Nucleus accumbens (tissue), 56 donors: ENCODE data around the gene ITGB5.

Source experiments
- DNase-seq, 56 donors: peaks; one replicate each; lab custom pipeline; 2025; lab: John Stamatoyannopoulos, UW

Gene ITGB5

DNA sequence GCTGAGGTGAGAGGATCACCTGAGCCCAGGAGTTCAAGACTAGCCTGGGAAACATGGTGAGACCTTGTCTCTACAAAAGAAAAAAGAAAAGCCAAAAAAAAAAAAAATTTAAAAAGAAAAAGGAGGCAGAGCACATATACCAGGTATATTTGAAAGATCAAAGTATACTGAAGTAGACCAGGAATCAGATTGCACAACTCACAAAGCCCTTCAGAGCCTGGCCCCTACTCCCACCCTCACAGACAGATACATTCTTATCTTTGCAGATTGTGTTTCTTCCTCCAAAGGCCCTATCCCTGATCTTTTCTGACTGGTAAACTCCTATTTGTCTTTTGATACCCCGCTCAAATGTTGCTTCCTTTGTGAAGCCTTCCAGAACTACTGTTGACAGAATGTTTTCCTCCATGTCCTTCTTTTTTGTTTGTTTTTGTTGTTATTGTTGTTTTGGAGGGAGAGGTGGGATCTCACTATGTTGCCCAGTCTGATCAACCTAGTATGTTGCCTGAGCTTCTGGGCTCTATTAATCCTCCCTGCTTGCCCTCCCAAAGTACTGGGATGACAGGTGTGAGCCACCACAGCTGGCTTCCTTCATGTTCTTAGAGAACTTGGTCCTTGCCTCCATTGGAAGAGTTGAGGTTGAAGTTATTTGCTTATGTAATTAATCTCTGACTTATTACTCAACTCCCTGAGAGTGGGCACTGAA, 9.8 kb upstream of the ITGB5 start:
- no peak for DNase-seq

DNA sequence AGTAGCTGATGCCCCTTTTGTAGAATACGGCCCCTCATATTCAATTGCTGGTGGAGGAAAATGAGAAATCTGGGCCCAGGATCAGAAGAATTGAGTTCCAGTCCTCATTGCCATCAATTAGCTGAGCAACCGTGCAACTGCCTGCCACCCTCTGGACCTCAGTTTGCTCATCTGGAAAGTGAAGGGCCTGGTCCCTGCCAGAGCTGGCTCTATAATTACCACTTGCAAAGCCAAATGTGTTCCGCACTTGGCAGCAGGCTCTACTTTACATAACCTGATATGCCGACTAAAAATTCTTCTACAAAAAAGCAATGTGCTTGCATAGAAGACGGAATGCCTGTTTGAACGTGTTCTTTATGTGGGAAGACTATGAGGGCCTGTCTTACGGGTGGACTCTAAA, 8.6 kb upstream of the ITGB5 start:
- no peak for DNase-seq

GRCh38 chr3:124893526-124893925, 6.4 kb upstream of the ITGB5 start:
- DNase-seq: no peak

- DNase-seq: no peak
These were observed 3.5 kb upstream of the ITGB5 start for GRCh38 chr3:124890573-124891190.

DNA sequence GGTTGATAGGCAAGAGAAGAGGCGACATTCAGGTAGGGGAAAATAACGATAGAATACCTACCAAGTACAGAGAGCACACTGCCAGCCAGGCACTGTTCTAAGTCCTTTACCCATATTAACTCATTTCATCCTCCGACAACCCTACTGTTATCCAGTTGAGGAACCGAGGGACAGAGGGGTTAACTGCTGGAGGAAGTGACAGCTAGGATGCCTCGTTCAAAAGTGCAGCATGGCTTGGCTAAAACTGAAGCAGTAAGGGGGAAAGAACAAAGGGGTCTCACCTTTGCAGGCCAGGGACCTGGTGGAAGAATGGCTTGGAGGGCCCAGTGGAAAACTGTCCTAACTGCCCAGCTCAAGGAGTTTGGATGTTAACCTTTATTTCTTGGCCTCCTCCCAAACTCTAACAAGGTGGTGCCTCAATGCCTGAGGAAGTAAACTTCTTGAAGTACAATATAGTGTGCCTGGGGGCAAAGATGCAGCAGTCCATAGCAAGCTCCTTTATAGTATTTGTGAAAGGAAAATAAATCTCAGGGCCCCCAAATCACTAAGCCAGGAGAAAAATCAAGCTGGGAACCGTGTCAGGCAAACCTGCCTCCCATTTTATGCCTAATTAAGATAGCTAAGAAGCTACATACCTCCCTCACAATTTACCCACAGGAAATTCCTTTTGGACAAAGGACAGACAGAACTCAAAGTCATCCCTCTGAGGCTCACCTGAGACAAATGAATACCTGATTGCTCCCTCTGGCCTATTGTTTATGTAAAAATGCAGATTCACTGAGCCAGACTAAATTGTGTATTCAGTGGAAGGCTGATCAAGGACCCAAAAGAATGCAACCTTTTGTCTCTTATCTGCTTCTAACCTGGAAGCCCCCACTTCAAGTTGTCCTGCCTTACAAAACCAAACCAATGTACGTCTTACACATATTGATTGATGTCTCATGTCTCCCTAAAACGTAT, 1.6 kb upstream of the ITGB5 start:
- DNase-seq: no peak

- DNase-seq: no peak
These were observed 750 bp upstream of the ITGB5 start for GRCh38 chr3:124887932-124888298.

DNA sequence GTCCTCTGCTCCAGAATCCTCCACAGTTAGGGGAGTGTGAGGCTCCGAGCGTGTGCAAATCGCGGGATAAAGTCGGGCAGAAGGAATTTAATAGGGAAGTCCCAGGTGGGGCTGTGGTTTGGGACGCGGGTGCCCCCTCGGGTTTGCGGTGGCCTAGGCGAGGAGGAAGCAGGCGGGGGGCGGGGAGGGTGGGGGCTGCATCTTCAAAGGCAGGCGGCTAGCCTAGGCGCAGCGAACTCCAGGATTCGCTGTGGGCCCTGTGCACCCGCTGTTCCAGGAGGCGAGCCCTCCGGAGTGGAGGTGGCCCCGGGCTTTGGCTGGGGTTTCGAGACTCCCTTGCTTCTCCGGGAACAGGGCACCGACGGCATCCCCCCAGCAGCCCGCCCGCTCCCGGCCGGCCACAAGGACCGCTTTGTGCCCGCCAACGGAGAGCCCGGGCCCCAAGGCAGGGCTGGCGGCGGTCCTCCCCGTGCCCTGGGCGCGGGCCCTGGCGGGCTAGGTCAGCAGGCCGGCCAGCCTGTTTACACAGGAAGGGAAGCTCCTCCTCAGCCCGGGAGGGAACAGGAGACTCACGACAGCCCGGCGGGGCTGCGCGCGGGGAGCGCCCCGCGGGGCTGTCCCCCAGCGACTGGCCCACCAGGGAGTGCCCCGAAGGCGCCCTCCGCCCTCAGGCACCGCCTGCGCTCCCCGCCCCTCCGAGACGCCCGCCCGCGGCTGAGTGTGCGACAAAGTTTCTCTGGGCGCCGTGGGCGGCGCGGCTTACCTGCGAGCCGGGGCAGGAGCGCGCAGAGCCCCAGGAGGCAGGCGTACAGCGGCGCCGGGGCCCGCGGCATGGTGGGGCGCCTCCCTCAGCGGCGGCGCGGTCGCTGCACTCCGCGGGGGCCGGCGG, 753 bp downstream of the ITGB5 start:
- peak in 48 of 56 donors; percentile 10 to 72 (median 44) for DNase-seq

DNA sequence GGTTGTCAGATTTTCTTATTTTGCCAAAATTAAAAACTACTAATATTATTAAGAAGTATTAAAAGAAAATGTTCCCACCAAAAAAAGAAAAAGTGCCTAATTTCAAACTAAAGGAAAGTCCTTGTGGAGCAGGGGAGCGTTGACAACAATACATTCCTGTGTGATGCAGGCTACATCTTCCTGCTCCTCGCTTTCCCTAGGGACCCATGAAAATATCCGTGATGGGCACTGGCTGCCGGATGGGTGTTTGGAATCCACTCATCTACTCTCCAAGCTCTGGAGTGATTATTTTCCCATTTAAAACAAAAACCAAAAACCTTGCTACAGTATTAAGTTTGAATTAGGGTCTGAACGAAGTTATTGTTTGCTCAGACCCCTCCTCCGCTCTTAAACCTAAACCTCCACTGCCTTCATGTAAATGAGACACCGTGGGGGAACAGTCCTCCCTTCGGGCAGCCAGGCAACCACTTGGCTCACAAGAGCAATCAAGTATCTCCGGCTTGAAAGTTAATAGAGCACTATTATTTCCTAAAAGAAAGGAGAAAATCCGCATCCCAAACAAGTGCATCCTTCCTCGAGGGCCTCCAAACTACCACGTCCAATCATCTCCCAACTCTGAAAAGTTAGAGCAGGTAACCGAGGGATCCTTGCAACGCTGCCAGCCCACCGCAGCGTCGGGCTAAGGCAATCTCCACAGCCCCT, 1.5 kb downstream of the ITGB5 start:
- DNase-seq: peak in 4 of 56 donors; percentile 7 to 29 (median 20)

DNA sequence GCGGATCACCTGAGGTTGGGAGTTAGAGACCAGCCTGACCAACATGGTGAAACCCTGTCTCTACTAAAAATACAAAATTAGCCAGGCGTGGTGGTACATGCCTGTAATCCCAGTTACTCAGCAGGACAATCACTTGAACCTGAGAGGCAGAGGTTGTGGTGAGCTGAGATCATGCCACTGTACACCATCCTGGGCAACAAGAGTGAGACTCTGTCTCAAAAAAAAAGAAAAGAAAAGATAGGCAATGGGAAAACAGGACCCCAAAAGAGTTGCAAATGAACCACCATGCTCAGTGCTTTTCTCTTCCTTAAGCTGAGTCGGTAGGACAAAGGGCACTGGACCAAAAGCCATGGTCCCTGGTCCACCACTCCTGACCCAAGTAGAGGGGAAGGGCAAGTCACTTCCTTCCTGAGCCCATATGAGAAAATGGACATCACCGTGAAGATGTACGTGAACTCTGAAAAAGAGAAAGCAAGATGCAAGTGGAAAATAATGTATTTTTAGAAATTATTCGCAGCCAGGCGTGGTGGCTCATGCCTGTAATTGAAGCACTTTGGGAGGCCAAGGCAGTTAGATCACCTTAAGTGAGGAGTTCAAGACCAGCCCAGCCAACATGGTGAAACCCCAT, 2.6 kb downstream of the ITGB5 start:
- no peak for DNase-seq

GRCh38 chr3:124883766-124884473, 3.2 kb downstream of the ITGB5 start:
- no peak for DNase-seq

DNA sequence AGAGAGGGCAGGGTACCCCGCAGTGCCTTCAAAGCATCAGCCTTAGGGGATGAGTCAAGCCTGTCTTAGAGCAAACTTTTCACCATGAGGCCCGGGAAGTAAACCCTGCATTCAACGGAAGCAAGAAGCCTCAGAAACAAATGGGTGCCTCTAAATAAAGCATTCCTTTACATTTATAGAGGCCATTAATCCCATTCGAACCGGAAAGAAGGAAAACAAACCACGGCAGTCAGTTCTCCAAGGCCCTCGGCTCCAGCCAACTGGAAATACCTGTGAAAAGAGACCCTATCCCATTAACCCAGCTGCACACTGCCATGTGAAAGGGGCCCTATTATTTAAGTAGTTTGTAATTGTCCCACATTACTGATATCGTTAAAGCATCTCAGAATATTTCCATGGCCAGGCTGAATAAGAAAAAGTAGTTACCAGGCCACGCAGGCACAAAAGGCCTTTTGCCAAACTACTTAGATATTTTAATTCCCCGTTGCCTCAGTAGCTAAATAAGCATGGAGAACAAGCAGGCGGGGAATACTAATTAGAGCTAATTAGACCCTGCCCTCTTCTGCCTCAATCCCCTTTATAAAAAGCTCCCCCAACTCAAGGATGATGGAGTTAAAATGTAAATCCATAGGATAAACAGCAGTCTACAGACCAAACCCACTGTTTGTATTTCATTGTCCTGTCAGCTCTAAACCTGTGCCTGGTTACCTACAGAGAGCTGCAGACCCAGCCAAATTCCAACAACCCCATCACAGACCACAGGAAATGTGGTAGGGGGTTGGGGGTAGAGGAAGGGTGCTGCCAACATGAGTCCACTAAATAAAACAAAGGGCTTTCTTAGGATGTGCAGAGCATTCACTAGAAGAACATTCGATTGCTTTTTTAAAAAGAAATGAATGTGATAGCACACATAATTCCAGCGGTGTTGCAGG, 4.1 kb downstream of the ITGB5 start:
- DNase-seq: no peak

DNA sequence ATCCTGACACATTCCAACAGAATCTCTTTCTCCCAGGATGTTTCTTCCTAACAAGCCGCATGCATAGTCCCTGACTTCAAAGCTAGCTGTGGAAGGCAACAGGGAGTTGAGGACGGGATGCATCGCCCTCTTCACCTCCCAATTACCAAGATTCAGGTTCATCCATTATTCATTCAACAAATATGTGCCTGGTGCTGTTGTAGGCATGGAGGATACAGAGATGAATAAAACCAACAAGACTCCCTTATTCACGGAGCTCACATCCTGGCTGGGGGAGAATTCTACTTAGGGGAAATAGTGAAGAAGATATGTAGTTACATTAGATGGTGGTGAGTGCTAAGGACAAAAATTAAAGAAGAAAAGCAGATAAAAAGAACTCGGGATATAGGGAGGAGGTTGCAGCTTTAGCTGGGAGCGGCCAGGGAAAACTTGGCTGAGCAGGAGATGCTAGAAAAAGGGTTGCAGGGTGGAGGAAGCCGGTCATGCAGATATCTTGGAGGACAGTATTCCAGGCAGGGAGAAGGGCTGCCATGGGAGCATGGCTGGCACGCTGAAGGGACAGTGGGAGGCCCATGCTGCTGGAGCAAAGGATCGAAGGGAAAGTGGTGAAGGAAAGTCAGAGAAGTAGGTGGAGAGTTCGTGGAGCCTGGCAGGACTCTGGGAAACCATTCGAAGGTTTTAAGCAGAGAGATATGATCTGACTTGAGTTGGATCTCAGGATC, 5.0 kb downstream of the ITGB5 start:
- no peak for DNase-seq

DNA sequence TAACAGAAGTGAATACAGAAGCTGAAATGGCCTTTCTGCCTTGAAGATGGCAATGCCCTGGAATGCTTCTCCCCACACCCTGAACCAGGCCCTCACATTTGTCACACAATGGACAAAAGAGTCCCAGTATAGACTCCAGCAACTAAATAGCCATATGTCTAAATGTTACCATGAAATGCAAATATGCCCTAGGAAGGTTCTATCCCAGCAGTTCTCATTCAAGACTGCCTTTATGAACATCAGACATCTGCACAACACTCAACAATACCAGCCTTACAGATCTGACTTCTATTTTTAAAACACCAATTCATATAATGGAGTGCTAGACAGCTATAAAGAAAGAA, 7.9 kb downstream of the ITGB5 start:
- DNase-seq: no peak

- no peak for DNase-seq
These were observed 8.4 kb downstream of the ITGB5 start for GRCh38 chr3:124878561-124879336.

- no peak for DNase-seq
These were observed 9.5 kb downstream of the ITGB5 start for GRCh38 chr3:124877674-124878073.

DNA sequence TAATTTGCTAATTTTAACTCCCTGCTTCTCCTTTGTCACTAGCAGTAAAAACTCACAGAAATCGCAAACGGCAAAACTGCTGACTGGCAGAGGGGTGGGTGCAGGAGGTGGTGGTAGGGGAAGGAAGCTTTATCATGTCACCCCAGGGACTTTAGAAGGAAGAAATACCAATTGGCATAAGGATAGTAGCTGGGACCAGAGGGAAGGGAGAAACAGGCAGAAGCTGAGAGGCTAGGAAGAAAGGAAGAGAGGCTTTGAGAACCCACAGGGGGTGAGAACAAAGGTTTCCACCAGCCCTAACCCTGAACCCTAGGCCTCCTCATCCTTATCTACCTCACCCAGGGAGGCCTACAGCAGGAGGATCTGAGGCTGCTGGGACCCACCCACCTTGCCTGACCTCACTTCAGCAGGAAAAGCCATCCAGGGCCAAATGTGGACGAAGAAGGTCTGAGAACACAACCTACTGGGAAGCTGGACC, 10.7 kb downstream of the ITGB5 start:
- peak in 9 of 56 donors; percentile 5 to 20 (median 12) for DNase-seq
